Measurements from ENCODE around the gene INTS4. TPM values are rescaled to one million over a fixed set of nuclear protein-coding genes. Genes with fewer than 3 reads are reported as not detected.
"Not testable (repeated sequence)": the region's sequence is repeated elsewhere in the genome, so short reads cannot be mapped to it uniquely, and the experiment has no call there.

The INTS4 gene
- total and polyA plus RNA-seq, 2 of the 8 experiments (the other 6 are each of a cell fraction or from before 2014, with no cell fraction given), result 27.0 to 31.3 TPM

GRCh38 chr11:77894949-77895348 lies 99.5 kb downstream of the INTS4 start:
- CTCF ChIA-PET (ENCODE audit: partially characterized antibody); H4K20me1 ChIP-seq (replicated peaks in 1 of 2; ENCODE audit: control insufficient read depth in 1 of 2, insufficient read depth in 2 of 2, low read length in 2 of 2); FAIRE-seq; H3K56ac ChIP-seq (replicated peaks; ENCODE audit: insufficient read length, low read depth, low read length); H2BK12ac ChIP-seq (ENCODE audit: low read depth, low read length); H2BK20ac ChIP-seq (ENCODE audit: low read length); H2AK5ac ChIP-seq (ENCODE audit: low read depth, low read length); H3K79me1 ChIP-seq (ENCODE audit: low read depth, low read length); H4K5ac ChIP-seq (ENCODE audit: insufficient read length, low read depth, low read length); H3K14ac ChIP-seq (ENCODE audit: insufficient read length); H3K23me2 ChIP-seq (ENCODE audit: low read depth, low read length); H2BK15ac ChIP-seq (ENCODE audit: low read length); H3K9ac ChIP-seq (replicated peaks in 1 of 4; ENCODE audit: extremely low read depth in 1 of 4, low read depth in 3 of 4, low read length in 3 of 4); DNase-seq (ENCODE audit: low read depth in 1 of 2, low spot score in 2 of 2); H3K4me2 ChIP-seq (ENCODE audit: insufficient read depth in 1 of 2, low read depth in 2 of 2, low read length in 2 of 2); H3K18ac ChIP-seq (ENCODE audit: extremely low read depth, low read length); H2BK5ac ChIP-seq (ENCODE audit: low read depth, low read length); H3K9me3 ChIP-seq (ENCODE audit: insufficient read depth in 2 of 2, low read depth in 1 of 2, low read length in 1 of 2); POLR2A ChIA-PET (ENCODE audit: partially characterized antibody); H3K4me1 ChIP-seq (replicated peaks in 1 of 4; ENCODE audit: control insufficient read depth in 3 of 4, insufficient read depth in 4 of 4, low read length in 3 of 4); H2AFZ ChIP-seq (ENCODE audit: low read length); H3K23ac ChIP-seq (ENCODE audit: insufficient read length); H2BK120ac ChIP-seq (replicated peaks; ENCODE audit: low read depth, low read length); H3K4me3 ChIP-seq (ENCODE audit: extremely low read depth in 1 of 4, insufficient read depth in 2 of 4, low read depth in 3 of 4, low read length in 4 of 4); H3K36me3 ChIP-seq (ENCODE audit: control insufficient read depth in 2 of 4, insufficient read depth in 4 of 4, low read length in 3 of 4); H4K8ac ChIP-seq (ENCODE audit: extremely low read depth, insufficient read depth, low read length); H3K27me3 ChIP-seq (replicated peaks in 1 of 4; ENCODE audit: control insufficient read depth in 3 of 4, extremely low read depth in 1 of 4, insufficient read depth in 3 of 4, low read length in 3 of 4); H3K4ac ChIP-seq (replicated peaks; ENCODE audit: insufficient read length, low read depth, low read length); H4K91ac ChIP-seq (replicated peaks; ENCODE audit: insufficient read length, low read length); H3K27ac ChIP-seq (ENCODE audit: low read depth, low read length); H3K79me2 ChIP-seq (ENCODE audit: control insufficient read depth in 1 of 2, insufficient read depth in 2 of 2, low read length in 2 of 2): not testable (repeated sequence)
- WGBS, 2 experiments (ENCODE audit: extremely low coverage in 1 of 2, insufficient coverage in 1 of 2, insufficient read length in 1 of 2, insufficient replicate concordance in 2 of 2, low coverage in 1 of 2, low lambda C conversion rate in 2 of 2, missing lambda C conversion rate in 1 of 2), result 67% methylated on average over 1 of the region's 1 CpG; no CpG with 5 or more reads in 1 of the 2 experiments

GRCh38 chr11:77891703-77892102 lies 102.8 kb downstream of the INTS4 start:
- H3K4me1 ChIP-seq (replicated peaks in 1 of 4; ENCODE audit: control insufficient read depth in 3 of 4, insufficient read depth in 4 of 4, low read length in 3 of 4); H2AFZ ChIP-seq (ENCODE audit: low read length); H3K79me1 ChIP-seq (ENCODE audit: low read depth, low read length); H2BK120ac ChIP-seq (replicated peaks; ENCODE audit: low read depth, low read length); H3K4me2 ChIP-seq (ENCODE audit: insufficient read depth in 1 of 2, low read depth in 2 of 2, low read length in 2 of 2); H4K20me1 ChIP-seq (replicated peaks in 1 of 2; ENCODE audit: control insufficient read depth in 1 of 2, insufficient read depth in 2 of 2, low read length in 2 of 2); H3K9me3 ChIP-seq (ENCODE audit: insufficient read depth in 2 of 2, low read depth in 1 of 2, low read length in 1 of 2); DNase-seq (ENCODE audit: low read depth in 1 of 2, low spot score in 2 of 2); FAIRE-seq; H3K23me2 ChIP-seq (ENCODE audit: low read depth, low read length); CTCF ChIA-PET (ENCODE audit: partially characterized antibody); H2BK12ac ChIP-seq (ENCODE audit: low read depth, low read length); H4K8ac ChIP-seq (ENCODE audit: extremely low read depth, insufficient read depth, low read length); H3K14ac ChIP-seq (ENCODE audit: insufficient read length); H3K18ac ChIP-seq (ENCODE audit: extremely low read depth, low read length); H3K4me3 ChIP-seq (ENCODE audit: extremely low read depth in 1 of 4, insufficient read depth in 2 of 4, low read depth in 3 of 4, low read length in 4 of 4); H2BK15ac ChIP-seq (ENCODE audit: low read length); H2AK5ac ChIP-seq (ENCODE audit: low read depth, low read length); H3K56ac ChIP-seq (replicated peaks; ENCODE audit: insufficient read length, low read depth, low read length); H3K9ac ChIP-seq (replicated peaks in 1 of 4; ENCODE audit: extremely low read depth in 1 of 4, low read depth in 3 of 4, low read length in 3 of 4); H4K5ac ChIP-seq (ENCODE audit: insufficient read length, low read depth, low read length); H4K91ac ChIP-seq (replicated peaks; ENCODE audit: insufficient read length, low read length); H3K79me2 ChIP-seq (ENCODE audit: control insufficient read depth in 1 of 2, insufficient read depth in 2 of 2, low read length in 2 of 2); POLR2A ChIA-PET (ENCODE audit: partially characterized antibody); H3K36me3 ChIP-seq (ENCODE audit: control insufficient read depth in 2 of 4, insufficient read depth in 4 of 4, low read length in 3 of 4); H3K4ac ChIP-seq (replicated peaks; ENCODE audit: insufficient read length, low read depth, low read length); H2BK20ac ChIP-seq (ENCODE audit: low read length); H3K23ac ChIP-seq (ENCODE audit: insufficient read length); H3K27me3 ChIP-seq (replicated peaks in 1 of 4; ENCODE audit: control insufficient read depth in 3 of 4, extremely low read depth in 1 of 4, insufficient read depth in 3 of 4, low read length in 3 of 4); H3K27ac ChIP-seq (ENCODE audit: low read depth, low read length); H2BK5ac ChIP-seq (ENCODE audit: low read depth, low read length): not testable (repeated sequence)
- WGBS, 2 experiments (ENCODE audit: extremely low coverage in 1 of 2, insufficient coverage in 1 of 2, insufficient read length in 1 of 2, insufficient replicate concordance in 2 of 2, low coverage in 1 of 2, low lambda C conversion rate in 2 of 2, missing lambda C conversion rate in 1 of 2), result 95% methylated on average over 2 of the region's 4 CpGs; no CpG with 5 or more reads in 1 of the 2 experiments
